ENCODE measurements around the gene MT1G. TPM values are rescaled to one million over a fixed set of nuclear protein-coding genes. Genes with fewer than 3 reads are reported as not detected.

Gene MT1G
- total and polyA plus RNA-seq, 11 donors = 1.4 to 19.1 (median 6.6) TPM; not detected in 7

GRCh38 chr16:56662357-56663354 lies 5.2 kb downstream of the MT1G start:
- Histone ChIP-seq H3K27me3 (peaks cover 5 to 80% (median 48%) of the 10 kb centered on the region in 9 donors), H3K36me3 (no peaks in the 10 kb centered on the region), H3K4me3 (peak overlapping the region in 2 of 12 donors; percentile 15 to 43), H3K9me3 (no peaks in the 10 kb centered on the region), H3K27ac (no peak overlapping the region), H3K4me1 (peaks cover 0 to 24% (median 11%) of the 10 kb centered on the region in 12 donors)
- intact Hi-C loops (cut with DNase I) = no loop called here
- ATAC-seq = no peak
- WGBS, 4 donors = 11 to 18% (median 14%) methylated on average over 34 to 48 of the region's 48 CpGs
- TF ChIP-seq POLR2A (IDR thresholded peaks at IDR 0.05) = no peak
- TF ChIP-seq CTCF (IDR thresholded peaks at IDR 0.05) = no peak
- DNase-seq = no peak

GRCh38 chr16:56658327-56658875 lies 9.5 kb downstream of the MT1G start:
- peak in 3 of 5 donors; percentile 37 to 68 (median 59) for DNase-seq
- Histone ChIP-seq H3K9me3 (no peaks in the 10 kb centered on the region), H3K27me3 (peaks cover 3 to 44% (median 20%) of the 10 kb centered on the region in 9 donors), H3K27ac (peak overlapping the region in 1 of 12 donors; percentile 3), H3K36me3 (no peaks in the 10 kb centered on the region), H3K4me1 (peaks cover 0 to 29% (median 13%) of the 10 kb centered on the region in 12 donors), H3K4me3 (peak overlapping the region in 11 of 12 donors; percentile 43 to 69 (median 57))
- TF ChIP-seq CTCF (IDR thresholded peaks at IDR 0.05) = no peak
- no peak for TF ChIP-seq POLR2A (IDR thresholded peaks at IDR 0.05)
- intact Hi-C loops (cut with DNase I) = no loop called here
- WGBS, 4 donors = 33 to 58% (median 42%) methylated on average over 6 to 10 of the region's 10 CpGs
- no peak for ATAC-seq

- H3K27me3 ChIP-seq = peaks cover 0 to 38% (median 13%) of the 10 kb centered on the region in 9 donors
- peak; percentile 70 to 90 (median 84) for ATAC-seq
- TF ChIP-seq CTCF (IDR thresholded peaks at IDR 0.05) (no peak), POLR2A (IDR thresholded peaks at IDR 0.05) (no peak)
Measured at GRCh38 chr16:56657555-56658326, 10.1 kb downstream of the MT1G start, which contains the start of gene MT1F. Gene MT1F, plus strand, starts transcription at chr16:56657959. Its CDS starts 100 bp downstream, at chr16:56658059.

More at GRCh38 chr16:56657555-56658326, 10.1 kb downstream of the MT1G start, which contains the start of gene MT1F:
- peaks cover 0 to 22% (median 12%) of the 10 kb centered on the region in 12 donors for H3K4me1 ChIP-seq
- 1 to 3% (median 2%) methylated on average over 23 to 46 of the region's 46 CpGs for WGBS, 4 donors
- peak within 1 kb of the TSS; percentile 37 to 69 (median 56) for H3K4me3 ChIP-seq
- peak within 1 kb of the TSS in 4 of 12 donors; percentile 3 to 75 (median 32) for H3K27ac ChIP-seq
- DNase-seq = peak; percentile 57 to 82 (median 71)
- intact Hi-C loops (cut with DNase I) = no loop called here
- H3K9me3 ChIP-seq = no peaks in the 10 kb centered on the region
- no peaks in the 10 kb centered on the region for H3K36me3 ChIP-seq

Data from heart left ventricle (tissue), 16 donors.